ENCODE data around the gene ZMIZ1.

ZMIZ1 gene

GRCh38 chr10:79303631-79304478, 235.1 kb downstream of the ZMIZ1 start:
- H3K9ac ChIP-seq, result no peak overlapping the region
- H3K27ac ChIP-seq, result no peak overlapping the region
- no peaks in the 10 kb centered on the region; the same call in 1 of the 2 replicates for H3K36me3 ChIP-seq (ENCODE audit: insufficient read depth)
- TF ChIP-seq CTCF (conservative IDR thresholded peaks at IDR 0.05; ENCODE audit: low read depth, low read length), result no peak
- H3K27me3 ChIP-seq (ENCODE audit: insufficient read depth, low read depth), result no peaks in the 10 kb centered on the region
- H2AFZ ChIP-seq (ENCODE audit: low read depth), result no peak overlapping the region
- no peaks in the 10 kb centered on the region for H4K20me1 ChIP-seq (ENCODE audit: insufficient read depth)
- H3K4me3 ChIP-seq (IDR thresholded peaks at IDR 0.05; ENCODE audit: insufficient read depth, low read depth, low read length), result no peak overlapping the region
- no peaks in the 10 kb centered on the region for H3K79me2 ChIP-seq (ENCODE audit: insufficient read depth, low read depth)
- H3K4me2 ChIP-seq, result no peak overlapping the region
- H3K4me1 ChIP-seq (ENCODE audit: low read depth, poor library complexity, severe bottlenecking), result no peaks in the 10 kb centered on the region

GRCh38 chr10:79304479-79305087, 235.8 kb downstream of the ZMIZ1 start:
- no peak for TF ChIP-seq CTCF (conservative IDR thresholded peaks at IDR 0.05; ENCODE audit: low read depth, low read length)
- no peak overlapping the region for H3K4me2 ChIP-seq
- no peak overlapping the region for H2AFZ ChIP-seq (ENCODE audit: low read depth)
- H3K4me1 ChIP-seq (ENCODE audit: low read depth, poor library complexity, severe bottlenecking), result no peaks in the 10 kb centered on the region
- H3K27ac ChIP-seq, result no peak overlapping the region
- no peaks in the 10 kb centered on the region; the same call in 1 of the 2 replicates for H3K36me3 ChIP-seq (ENCODE audit: insufficient read depth)
- H4K20me1 ChIP-seq (ENCODE audit: insufficient read depth), result no peaks in the 10 kb centered on the region
- H3K79me2 ChIP-seq (ENCODE audit: insufficient read depth, low read depth), result no peaks in the 10 kb centered on the region
- no peak overlapping the region for H3K4me3 ChIP-seq (IDR thresholded peaks at IDR 0.05; ENCODE audit: insufficient read depth, low read depth, low read length)
- no peak overlapping the region for H3K9ac ChIP-seq
- no peaks in the 10 kb centered on the region for H3K27me3 ChIP-seq (ENCODE audit: insufficient read depth, low read depth)

GRCh38 chr10:79305515-79305914, 236.7 kb downstream of the ZMIZ1 start:
- Histone ChIP-seq H2AFZ (ENCODE audit: low read depth) (no peak overlapping the region), H3K4me3 (IDR thresholded peaks at IDR 0.05; ENCODE audit: insufficient read depth, low read depth, low read length) (no peak overlapping the region), H3K4me1 (ENCODE audit: low read depth, poor library complexity, severe bottlenecking) (no peaks in the 10 kb centered on the region), H3K27ac (no peak overlapping the region), H3K4me2 (no peak overlapping the region), H3K9ac (no peak overlapping the region), H3K27me3 (ENCODE audit: insufficient read depth, low read depth) (no peaks in the 10 kb centered on the region), H3K79me2 (ENCODE audit: insufficient read depth, low read depth) (no peaks in the 10 kb centered on the region), H4K20me1 (ENCODE audit: insufficient read depth) (no peaks in the 10 kb centered on the region), H3K36me3 (ENCODE audit: insufficient read depth) (no peaks in the 10 kb centered on the region; the same call in 1 of the 2 replicates)
- no peak for TF ChIP-seq CTCF (conservative IDR thresholded peaks at IDR 0.05; ENCODE audit: low read depth, low read length)

GRCh38 chr10:79305988-79306387, 237.2 kb downstream of the ZMIZ1 start:
- Histone ChIP-seq H3K36me3 (ENCODE audit: insufficient read depth) (no peaks in the 10 kb centered on the region; the same call in 1 of the 2 replicates), H4K20me1 (ENCODE audit: insufficient read depth) (no peaks in the 10 kb centered on the region), H3K4me2 (no peak overlapping the region), H3K4me1 (ENCODE audit: low read depth, poor library complexity, severe bottlenecking) (no peaks in the 10 kb centered on the region), H3K27ac (no peak overlapping the region), H3K79me2 (ENCODE audit: insufficient read depth, low read depth) (no peaks in the 10 kb centered on the region), H3K27me3 (ENCODE audit: insufficient read depth, low read depth) (no peaks in the 10 kb centered on the region), H3K9ac (no peak overlapping the region), H3K4me3 (IDR thresholded peaks at IDR 0.05; ENCODE audit: insufficient read depth, low read depth, low read length) (no peak overlapping the region), H2AFZ (ENCODE audit: low read depth) (no peak overlapping the region)
- TF ChIP-seq CTCF (conservative IDR thresholded peaks at IDR 0.05; ENCODE audit: low read depth, low read length), result no peak

All from KMS-11 (cell line).